ENCODE data around the gene SPOPL. TPM values are rescaled to one million over a fixed set of nuclear protein-coding genes. Genes with fewer than 3 reads are reported as not detected.

SPOPL gene
- total RNA-seq, 2 donors from 2014 or later = 30.0 to 34.5 TPM

- H3K4me3 Mint-ChIP-seq = no peak overlapping the region
- DNase-seq (ENCODE audit: low spot score) (no peak), ATAC-seq (no peak)
- no peak overlapping the region for H3K27ac Mint-ChIP-seq
- H3K36me3 Mint-ChIP-seq = no peaks in the 10 kb centered on the region
- no peaks in the 10 kb centered on the region for H3K9me3 Mint-ChIP-seq
- H3K4me1 Mint-ChIP-seq (ENCODE audit: low read depth in 2 of 2) = no peaks in the 10 kb centered on the region
- peaks cover 0 to 8% of the 10 kb centered on the region in 2 donors for H3K27me3 Mint-ChIP-seq
These were observed 108.8 kb downstream of the SPOPL start for GRCh38 chr2:138610201-138610953.

GRCh38 chr2:138615257-138615656 lies 113.7 kb downstream of the SPOPL start:
- H3K4me3 Mint-ChIP-seq = no peak overlapping the region
- H3K4me1 Mint-ChIP-seq (ENCODE audit: low read depth in 2 of 2) = no peaks in the 10 kb centered on the region

GRCh38 chr2:138617026-138617425 lies 115.5 kb downstream of the SPOPL start:
- peaks cover 2% of the 10 kb centered on the region for H3K9me3 Mint-ChIP-seq
- H3K36me3 Mint-ChIP-seq = no peaks in the 10 kb centered on the region
- H3K27ac Mint-ChIP-seq = no peak overlapping the region
- H3K27me3 Mint-ChIP-seq = peaks cover 0 to 27% of the 10 kb centered on the region in 2 donors
- ATAC-seq (no peak), DNase-seq (ENCODE audit: low spot score) (no peak)
- H3K4me3 Mint-ChIP-seq = no peak overlapping the region
- no peaks in the 10 kb centered on the region for H3K4me1 Mint-ChIP-seq (ENCODE audit: low read depth in 2 of 2)

More at GRCh38 chr2:138615257-138615656, 113.7 kb downstream of the SPOPL start:
- Mint-ChIP-seq H3K9me3 (no peaks in the 10 kb centered on the region), H3K27me3 (peaks cover 0 to 15% of the 10 kb centered on the region in 2 donors), H3K36me3 (no peaks in the 10 kb centered on the region), H3K27ac (no peak overlapping the region)
- DNase-seq (ENCODE audit: low spot score) (no peak), ATAC-seq (no peak)

- no peaks in the 10 kb centered on the region for H3K4me1 Mint-ChIP-seq (ENCODE audit: low read depth in 2 of 2)
- H3K4me3 Mint-ChIP-seq = no peak overlapping the region
- no peak overlapping the region for H3K27ac Mint-ChIP-seq
- DNase-seq (ENCODE audit: low spot score) = no peak
- ATAC-seq = no peak
- H3K27me3 Mint-ChIP-seq = peaks cover 0 to 27% of the 10 kb centered on the region in 2 donors
- H3K9me3 Mint-ChIP-seq = peaks cover 2% of the 10 kb centered on the region
- no peaks in the 10 kb centered on the region for H3K36me3 Mint-ChIP-seq
These were observed 117.4 kb downstream of the SPOPL start for GRCh38 chr2:138618971-138619370.

GRCh38 chr2:138620431-138620830 lies 118.9 kb downstream of the SPOPL start:
- no peaks in the 10 kb centered on the region for H3K4me1 Mint-ChIP-seq (ENCODE audit: low read depth in 2 of 2)
- H3K36me3 Mint-ChIP-seq = no peaks in the 10 kb centered on the region
- H3K27me3 Mint-ChIP-seq = peaks cover 0 to 30% of the 10 kb centered on the region in 2 donors

GRCh38 chr2:138621139-138621538 lies 119.6 kb downstream of the SPOPL start:
- peaks cover 2% of the 10 kb centered on the region for H3K9me3 Mint-ChIP-seq
- no peak for DNase-seq (ENCODE audit: low spot score)
- H3K4me3 Mint-ChIP-seq = no peak overlapping the region
- no peaks in the 10 kb centered on the region for H3K36me3 Mint-ChIP-seq
- no peaks in the 10 kb centered on the region for H3K4me1 Mint-ChIP-seq (ENCODE audit: low read depth in 2 of 2)
- ATAC-seq = no peak
- peaks cover 0 to 34% of the 10 kb centered on the region in 2 donors for H3K27me3 Mint-ChIP-seq
- H3K27ac Mint-ChIP-seq = no peak overlapping the region

More at GRCh38 chr2:138620431-138620830, 118.9 kb downstream of the SPOPL start:
- peaks cover 2% of the 10 kb centered on the region for H3K9me3 Mint-ChIP-seq
- DNase-seq (ENCODE audit: low spot score) = no peak
- no peak for ATAC-seq
- H3K27ac Mint-ChIP-seq = no peak overlapping the region
- no peak overlapping the region for H3K4me3 Mint-ChIP-seq

- H3K27ac Mint-ChIP-seq = no peak overlapping the region
These were observed 121.0 kb downstream of the SPOPL start for GRCh38 chr2:138622613-138623012.

More at GRCh38 chr2:138622613-138623012, 121.0 kb downstream of the SPOPL start:
- DNase-seq (ENCODE audit: low spot score) (no peak), ATAC-seq (no peak)
- Mint-ChIP-seq H3K27me3 (peaks cover 2 to 40% of the 10 kb centered on the region in 2 donors), H3K4me3 (no peak overlapping the region), H3K36me3 (no peaks in the 10 kb centered on the region), H3K4me1 (ENCODE audit: low read depth in 2 of 2) (no peaks in the 10 kb centered on the region), H3K9me3 (peaks cover 2% of the 10 kb centered on the region)
